NCI-H2107 (cell line): ENCODE measurements around the gene NELFCD.
"Not testable (repeated sequence)": the region's sequence is repeated elsewhere in the genome, so short reads cannot be mapped to it uniquely, and the experiment has no call there.

Source experiments
- DNase-seq: peaks from one replicate; lab custom pipeline; 2025; lab: John Stamatoyannopoulos, UW

Gene NELFCD

GRCh38 chr20:58980711-58981627, at the start of gene NELFCD:
Gene NELFCD (plus strand): TSS chr20:58981256. CDS start chr20:58981310, 54 bp downstream.
- DNase-seq, result peak; percentile 84

GRCh38 chr20:58932170-58932569, 48.9 kb upstream of the NELFCD start:
- no peak for DNase-seq

- no peak for DNase-seq
Observed at GRCh38 chr20:58938078-58938477, 43.0 kb upstream of the NELFCD start.

- no peak for DNase-seq
Observed at GRCh38 chr20:58938541-58938940, 42.5 kb upstream of the NELFCD start.

- no peak for DNase-seq
Observed at GRCh38 chr20:58941471-58941870, 39.6 kb upstream of the NELFCD start.

- no peak for DNase-seq
Observed at GRCh38 chr20:58942549-58942948, 38.5 kb upstream of the NELFCD start.

GRCh38 chr20:58944610-58945009, 36.4 kb upstream of the NELFCD start:
- no peak for DNase-seq

GRCh38 chr20:58945965-58946631, 35.0 kb upstream of the NELFCD start:
- DNase-seq, result no peak

- DNase-seq, result not testable (repeated sequence)
Observed at GRCh38 chr20:58947797-58948388, 33.2 kb upstream of the NELFCD start.

GRCh38 chr20:58950603-58951002, 30.5 kb upstream of the NELFCD start:
- DNase-seq, result no peak

GRCh38 chr20:58953050-58953449, 28.0 kb upstream of the NELFCD start:
- DNase-seq, result no peak

- DNase-seq, result no peak
Observed at GRCh38 chr20:58956078-58956477, 25.0 kb upstream of the NELFCD start.

- DNase-seq, result no peak
Observed at GRCh38 chr20:58959652-58960051, 21.4 kb upstream of the NELFCD start.

GRCh38 chr20:58963060-58963584, 17.9 kb upstream of the NELFCD start:
- no peak for DNase-seq

- not testable (repeated sequence) for DNase-seq
Observed at GRCh38 chr20:58963922-58964321, 17.1 kb upstream of the NELFCD start.

- no peak for DNase-seq
Observed at GRCh38 chr20:58965270-58966064, 15.6 kb upstream of the NELFCD start.

- no peak for DNase-seq
Observed at GRCh38 chr20:58967652-58968429, 13.2 kb upstream of the NELFCD start.

GRCh38 chr20:58969439-58969838, 11.6 kb upstream of the NELFCD start:
- no peak for DNase-seq

GRCh38 chr20:58970146-58970545, 10.9 kb upstream of the NELFCD start:
- DNase-seq, result no peak

- no peak for DNase-seq
Observed at GRCh38 chr20:58971429-58971828, 9.6 kb upstream of the NELFCD start.

- no peak for DNase-seq
Observed at GRCh38 chr20:58973179-58973578, 7.9 kb upstream of the NELFCD start.
